A549 (cell line): ENCODE measurements around the gene ZNF469. TPM values are rescaled to one million over a fixed set of nuclear protein-coding genes. Genes with fewer than 3 reads are reported as not detected.

Experiments used
- ATAC-seq, 2 experiments: fragments of 200-7000 bp in 1 of 2; fragments of >200 bp in 1 of 2; cut with Nextera tagmentation in 1 of 2; cut with Tn5 transposase in 1 of 2; 3 replicates each; pipeline versions ENCODE4 v1.8.0 to v1.9.1; 2018 to 2020; ENCODE audit warnings: mild to moderate bottlenecking in 1 of 2, moderate library complexity in 1 of 2
- CTCF ChIA-PET: fragments of 300-600 bp; sonication (Branson Sonifier 250); formaldehyde crosslinking; extraction: SDS; loops from one replicate; lab custom pipeline; 2021; ENCODE audit warnings: antibody characterized with exemption, inconsistent platforms; lab: Yijun Ruan, JAX
- POLR2A ChIA-PET: fragments of 350-600 bp; formaldehyde crosslinking; extraction: SDS; loops from one replicate; lab custom pipeline; 2021; ENCODE audit warnings: antibody characterized with exemption, inconsistent platforms; lab: Yijun Ruan, JAX
- DNase-seq, 2 experiments: peaks; one replicate each; pipeline versions ENCODE4 v3.0.0 to v3.0.0-alpha.2; 2011 to 2016; ENCODE audit warnings: low read depth in 1 of 2, low spot score in 1 of 2
- FAIRE-seq: peaks from 2 replicates; lab custom pipeline; 2011; peaks lifted over from hg19 to GRCh38; lab: Jason Lieb, UNC
- H3K27ac ChIP-seq, 2 experiments: fragments of >200 bp; sonication (Bioruptor Twin); formaldehyde crosslinking; 3 replicates each; pipeline ENCODE4 v1.5.1; 2016 to 2017
- H3K4me1 ChIP-seq: fragments of >200 bp; sonication (Bioruptor Twin); formaldehyde crosslinking; 3 replicates; pipeline ENCODE4 v1.6.1; 2016
- H3K4me2 ChIP-seq: fragments of >200 bp; sonication (Bioruptor Twin); formaldehyde crosslinking; 3 replicates; pipeline ENCODE4 v1.6.1; 2016
- H3K4me3 ChIP-seq: fragments of >200 bp; sonication (Bioruptor Twin); formaldehyde crosslinking; 3 replicates; pipeline ENCODE4 v1.5.1; 2016
- H3K9me3 ChIP-seq: fragments of >200 bp; sonication (Bioruptor Twin); formaldehyde crosslinking; 3 replicates; pipeline ENCODE4 v1.6.1; 2016
- BHLHE40 ChIP-seq: IDR thresholded peaks from 2 replicates; pipeline ENCODE4 v1.6.1; 2012; ENCODE audit warnings: low read depth, low read length, inconsistent platforms
- EHF ChIP-seq: fragments of 250-450 bp; sonication (Bioruptor Pico); IDR thresholded peaks from 2 replicates; pipeline ENCODE4 v1.5.0; 2020; ENCODE audit warnings: mild to moderate bottlenecking
- FOSL2 ChIP-seq, 2 experiments: fragments of 450-650 bp in 1 of 2; fragments of >200 bp in 1 of 2; sonication (Bioruptor Twin) in 1 of 2; formaldehyde crosslinking; IDR thresholded peaks; 2 replicates each; pipeline versions ENCODE4 v1.5.0 to v1.6.1; 2016 to 2020; ENCODE audit warnings: mild to moderate bottlenecking in 1 of 2, moderate library complexity in 1 of 2
- GATA3 ChIP-seq: IDR thresholded peaks from 2 replicates; pipeline ENCODE4 v1.6.1; 2012; ENCODE audit warnings: borderline replicate concordance
- KDM5A ChIP-seq: fragments of 200-600 bp; sonication (generic); IDR thresholded peaks from 2 replicates; pipeline ENCODE4 v1.6.1; 2016; ENCODE audit warnings: antibody characterized with exemption, mild to moderate bottlenecking
- MAX ChIP-seq: IDR thresholded peaks from 2 replicates; pipeline ENCODE4 v1.6.1; 2012
- NFE2L2 ChIP-seq: fragments of 150-350 bp; conservative IDR thresholded peaks from 2 replicates; pipeline ENCODE4 v1.6.1; 2014; ENCODE audit warnings: low read length
- PHF8 ChIP-seq: fragments of 200-600 bp; sonication (generic); IDR thresholded peaks from 2 replicates; pipeline ENCODE4 v1.6.1; 2016; ENCODE audit warnings: low read depth, mild to moderate bottlenecking, antibody characterized with exemption, moderate library complexity, borderline replicate concordance
- POLR2A ChIP-seq: IDR thresholded peaks from 2 replicates; pipeline ENCODE4 v1.6.1; 2012; ENCODE audit warnings: mild to moderate bottlenecking, low read length
- POLR2AphosphoS2 ChIP-seq: conservative IDR thresholded peaks from 2 replicates; pipeline ENCODE4 v1.6.1; 2012; ENCODE audit warnings: low read length, improper control_type of control experiment, inconsistent platforms
- RAD21 ChIP-seq, 2 experiments: fragments of >200 bp in 1 of 2; sonication (Bioruptor Twin) in 1 of 2; formaldehyde crosslinking in 1 of 2; IDR thresholded peaks in 1 of 2; conservative IDR thresholded peaks in 1 of 2; 2 replicates in 1 of 2; 3 replicates in 1 of 2; pipeline ENCODE4 v1.6.1; 2012 to 2018; ENCODE audit warnings: inconsistent platforms in 1 of 2
- REST ChIP-seq: fragments of 200-600 bp; sonication (generic); IDR thresholded peaks from 2 replicates; pipeline ENCODE4 v1.6.1; 2016; ENCODE audit warnings: antibody characterized with exemption, mild to moderate bottlenecking, moderate library complexity
- RNF2 ChIP-seq: fragments of 200-600 bp; sonication (generic); IDR thresholded peaks from 2 replicates; pipeline ENCODE4 v1.6.1; 2016; ENCODE audit warnings: low read depth, mild to moderate bottlenecking, antibody characterized with exemption, moderate library complexity, borderline replicate concordance
- ZC3H11A ChIP-seq: fragments of 450-650 bp; IDR thresholded peaks from 2 replicates; pipeline ENCODE4 v1.6.1; 2014; ENCODE audit warnings: antibody characterized with exemption, mild to moderate bottlenecking
- ZNF302 ChIP-seq: fragments of 250-450 bp; sonication (Bioruptor Pico); IDR thresholded peaks from 2 replicates; pipeline ENCODE4 v1.9.0; 2021; ENCODE audit warnings: inconsistent platforms, mild to moderate bottlenecking, moderate library complexity
- WGBS: methylation state at CpG from one replicate; pipeline ENCODE4 v1.1.6; 2017; ENCODE audit errors: missing lambda C conversion rate; 5-methylcytosine and 5-hydroxymethylcytosine counted together
- polyA plus RNA-seq, 4 experiments: library from polyadenylated mRNA; depleted of rRNA in 3 of 4; stranded (reverse); fragments of >200 nt; fragmentation: RNase III in 1 of 4; extraction: RNeasy Plus Mini Kit Qiagen cat#74134 plus additional on column Dnase treatment in 1 of 4; gene quantifications; 2 replicates in 3 of 4; 3 replicates in 1 of 4; pipeline ENCODE4 v1.2.3, GENCODE V29; 2011 to 2017

The ZNF469 gene
- polyA plus RNA-seq, 2 of the 4 experiments (the other 2 are of a cell fraction), result 0.47 to 4.4 TPM

GRCh38 chr16:88351491-88352101, 31.2 kb upstream of the ZNF469 start (continued):
- TF ChIP-seq RNF2, result no peak
- no peak for TF ChIP-seq POLR2A
- no peak for TF ChIP-seq POLR2AphosphoS2
- TF ChIP-seq REST, result no peak
- no peak for TF ChIP-seq PHF8

- 85% methylated on average over 21 of the region's 23 CpGs for WGBS
- TF ChIP-seq RAD21 (conservative IDR thresholded peaks at IDR 0.05 in 1 of 2, IDR thresholded peaks at IDR 0.05 in 1 of 2) (no peak), GATA3 (no peak), ZNF302 (CRISPR knock-in tag) (no peak), EHF (CRISPR knock-in tag) (no peak), KDM5A (no peak), ZC3H11A (no peak), FOSL2 (IDR thresholded peaks at IDR 0.05) (no peak), FOSL2 (CRISPR knock-in tag; IDR thresholded peaks at IDR 0.05) (no peak), NFE2L2 (no peak), BHLHE40 (no peak), MAX (no peak)
- POLR2A ChIA-PET, result no interaction called here
- no peak overlapping the region for H3K4me3 ChIP-seq
- no peak overlapping the region for H3K4me2 ChIP-seq
- H3K27ac ChIP-seq, result peak overlapping the region in 1 of 2 experiments; percentile 68; a peak in 3 of 6 replicates
- no peak for ATAC-seq
- CTCF ChIA-PET, result no interaction called here
- no peak for DNase-seq
- no peak for FAIRE-seq
- no peaks in the 10 kb centered on the region for H3K9me3 ChIP-seq
- H3K4me1 ChIP-seq, result peaks cover 9% of the 10 kb centered on the region; the same call in 1 of the 3 replicates
These were observed 30.2 kb upstream of the ZNF469 start for GRCh38 chr16:88352261-88353200.

- no peak overlapping the region for H3K4me3 ChIP-seq
- ChIA-PET CTCF (interaction anchor here (1.8 kb wide), 1 partner anchor 16 kb away, joined by 8 read pairs; no protein-coding TSS in a partner anchor), POLR2A (no interaction called here)
- FAIRE-seq (no peak), DNase-seq (no peak), ATAC-seq (no peak)
- no peak overlapping the region for H3K4me2 ChIP-seq
- H3K27ac ChIP-seq, result peak overlapping the region in 1 of 2 experiments; percentile 53; a peak in 2 of 6 replicates
- 89% methylated on average over 22 of the region's 22 CpGs for WGBS
- H3K9me3 ChIP-seq, result no peaks in the 10 kb centered on the region
- H3K4me1 ChIP-seq, result peaks cover 9% of the 10 kb centered on the region; the same call in 1 of the 3 replicates
- TF ChIP-seq KDM5A, result no peak
- TF ChIP-seq, all 56 proteins: peak for 0
These were observed 29.5 kb upstream of the ZNF469 start for GRCh38 chr16:88353232-88353631.
